ENCODE measurements around the gene TCERG1L. TPM values are rescaled to one million over a fixed set of nuclear protein-coding genes. Genes with fewer than 3 reads are reported as not detected.

The TCERG1L gene
- total and polyA plus RNA-seq, 9 of the 15 experiments (the other 6 are each of a cell fraction or from before 2014, with no cell fraction given): not detected

DNA sequence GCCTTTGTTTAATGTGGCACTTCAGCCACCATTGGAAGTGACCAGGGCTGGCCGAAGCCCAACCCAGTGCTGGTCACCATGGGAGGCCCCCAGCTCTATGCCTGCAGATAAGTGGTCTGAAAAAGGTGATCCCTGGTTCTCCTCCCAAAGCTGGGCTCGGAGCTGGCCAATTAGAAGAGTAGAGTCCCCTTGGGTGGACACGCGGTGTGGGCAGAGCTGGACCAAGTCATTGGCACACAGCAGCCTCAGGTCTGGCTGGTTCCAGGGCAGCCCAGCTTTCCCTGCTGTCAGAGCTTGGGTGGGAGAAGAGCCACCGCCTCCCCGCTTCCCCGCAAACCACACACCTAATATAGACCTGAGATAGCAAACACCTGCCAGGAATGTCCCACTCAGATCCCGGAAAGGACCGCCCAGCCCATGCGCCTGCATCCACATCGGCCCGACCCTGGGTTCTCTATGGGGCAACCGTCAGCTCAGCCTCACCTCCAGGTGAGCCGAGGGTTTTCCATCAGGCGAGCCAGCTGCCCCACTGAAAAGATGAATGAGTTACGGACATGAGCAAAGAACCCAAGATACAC, 84.3 kb downstream of the TCERG1L start:
- no peak for DNase-seq (ENCODE audit: extremely low read depth in 1 of 4, low spot score in 3 of 4)
- Histone ChIP-seq H3K4me3 (no peak overlapping the region), H3K9ac (ENCODE audit: insufficient read depth in 1 of 2, low read depth in 2 of 2, low read length in 2 of 2) (no peak overlapping the region), H3K27ac (ENCODE audit: extremely low read depth, low read depth, low read length) (no peak overlapping the region), H2AFZ (ENCODE audit: low read depth, low read length) (no peak overlapping the region), H3K36me3 (ENCODE audit: control insufficient read depth, insufficient read depth, low read length) (no peaks in the 10 kb centered on the region), H3K9me1 (ENCODE audit: control insufficient read depth, insufficient read depth, low read length) (no peaks in the 10 kb centered on the region), H3K79me2 (ENCODE audit: control insufficient read depth, insufficient read depth, low read length) (no peaks in the 10 kb centered on the region), H3K27me3 (ENCODE audit: control insufficient read depth in 2 of 2, insufficient read depth in 2 of 2, low read length in 2 of 2) (peaks cover 0 to 40% of the 10 kb centered on the region in 2 experiments; a peak in 2 of 5 replicates), H4K20me1 (replicated peaks; ENCODE audit: control insufficient read depth, insufficient read depth, low read length) (no peaks in the 10 kb centered on the region; the same call in 1 of the 2 replicates), H3K4me2 (ENCODE audit: insufficient read depth, low read length) (no peak overlapping the region), H3K4me1 (replicated peaks in 1 of 2; ENCODE audit: control insufficient read depth in 2 of 2, insufficient read depth in 2 of 2, low read length in 2 of 2) (no peaks in the 10 kb centered on the region), H3K9me3 (replicated peaks; ENCODE audit: control insufficient read depth, insufficient read depth, low read depth, low read length) (no peaks in the 10 kb centered on the region)
- FAIRE-seq: no peak
- no peak for ATAC-seq
- no TSS peak for BruUV-seq (replicated peaks)
- ChIA-PET POLR2A (no interaction called here), CTCF (ENCODE audit: low intra/inter-chr PET ratio) (no interaction called here)
- TF ChIP-seq TBL1XR1 (IDR thresholded peaks at IDR 0.05; ENCODE audit: low read length in 2 of 2) (no peak), RB1 (IDR thresholded peaks at IDR 0.05; ENCODE audit: low read depth) (no peak), BHLHE40 (IDR thresholded peaks at IDR 0.05; ENCODE audit: low read length) (no peak), MXI1 (IDR thresholded peaks at IDR 0.05; ENCODE audit: low read depth, low read length) (no peak), SMARCB1 (IDR thresholded peaks at IDR 0.05; ENCODE audit: insufficient read length, low read depth) (no peak), TGIF2 (CRISPR knock-in tag; IDR thresholded peaks at IDR 0.05) (no peak), SRSF1 (IDR thresholded peaks at IDR 0.05; ENCODE audit: low read depth, low read length) (no peak), PHB (CRISPR knock-in tag; IDR thresholded peaks at IDR 0.05) (no peak), ZNF644 (tag; IDR thresholded peaks at IDR 0.05; ENCODE audit: low read depth) (no peak), ZBTB1 (CRISPR knock-in tag; IDR thresholded peaks at IDR 0.05; ENCODE audit: borderline replicate concordance, low read depth) (no peak), RFX5 (IDR thresholded peaks at IDR 0.05; ENCODE audit: low read depth, low read length) (no peak), MYBL2 (IDR thresholded peaks at IDR 0.05; ENCODE audit: low read depth) (no peak), MYBL2 (CRISPR knock-in tag; IDR thresholded peaks at IDR 0.05; ENCODE audit: borderline replicate concordance) (no peak)
- TF ChIP-seq, protein P1, sequence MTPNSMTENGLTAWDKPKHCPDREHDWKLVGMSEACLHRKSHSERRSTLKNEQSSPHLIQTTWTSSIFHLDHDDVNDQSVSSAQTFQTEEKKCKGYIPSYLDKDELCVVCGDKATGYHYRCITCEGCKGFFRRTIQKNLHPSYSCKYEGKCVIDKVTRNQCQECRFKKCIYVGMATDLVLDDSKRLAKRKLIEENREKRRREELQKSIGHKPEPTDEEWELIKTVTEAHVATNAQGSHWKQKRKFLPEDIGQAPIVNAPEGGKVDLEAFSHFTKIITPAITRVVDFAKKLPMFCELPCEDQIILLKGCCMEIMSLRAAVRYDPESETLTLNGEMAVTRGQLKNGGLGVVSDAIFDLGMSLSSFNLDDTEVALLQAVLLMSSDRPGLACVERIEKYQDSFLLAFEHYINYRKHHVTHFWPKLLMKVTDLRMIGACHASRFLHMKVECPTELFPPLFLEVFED (CRISPR knock-in tag; conservative IDR thresholded peaks at IDR 0.05): no peak
- in situ Hi-C loops (cut with MboI): no loop called here
- intact Hi-C loops (cut with micrococcal nuclease): no loop called here
- WGBS (ENCODE audit: insufficient coverage, low coverage, missing lambda C conversion rate): 0% methylated on average over 7 of the region's 16 CpGs
